Skeletal muscle satellite cell (primary cell): Measurements from ENCODE around the gene TRPM1.
"Not testable (repeated sequence)": the region's sequence is repeated elsewhere in the genome, so short reads cannot be mapped to it uniquely, and the experiment has no call there.

ENCODE experiments used
- H3K27me3 ChIP-seq: 2 replicates; pipeline ENCODE4 v1.7.0; 2013; ENCODE audit warnings: low read length; ENCODE audit not compliant: control insufficient read depth, insufficient read depth
- H3K36me3 ChIP-seq: 2 replicates; pipeline ENCODE4 v1.7.0; 2013; ENCODE audit warnings: mild to moderate bottlenecking, control low read depth, low read length; ENCODE audit not compliant: insufficient read depth
- H3K4me1 ChIP-seq: 2 replicates; pipeline ENCODE4 v1.7.0; 2013; ENCODE audit warnings: low read length; ENCODE audit not compliant: control insufficient read depth, insufficient read depth
- H3K4me2 ChIP-seq: 2 replicates; pipeline ENCODE4 v1.7.0; 2013; ENCODE audit warnings: mild to moderate bottlenecking, low read length
- H3K4me3 ChIP-seq: 2 replicates; pipeline ENCODE4 v1.7.0; 2013; ENCODE audit warnings: low read length
- H3K9ac ChIP-seq: 2 replicates; pipeline ENCODE4 v1.7.0; 2013; ENCODE audit warnings: mild to moderate bottlenecking, low read depth, low read length, moderate library complexity
- H3K9me3 ChIP-seq: replicated peaks from 2 replicates; pipeline ENCODE4 v1.7.0; 2013; ENCODE audit warnings: mild to moderate bottlenecking, control low read depth, low read length

The TRPM1 gene

DNA sequence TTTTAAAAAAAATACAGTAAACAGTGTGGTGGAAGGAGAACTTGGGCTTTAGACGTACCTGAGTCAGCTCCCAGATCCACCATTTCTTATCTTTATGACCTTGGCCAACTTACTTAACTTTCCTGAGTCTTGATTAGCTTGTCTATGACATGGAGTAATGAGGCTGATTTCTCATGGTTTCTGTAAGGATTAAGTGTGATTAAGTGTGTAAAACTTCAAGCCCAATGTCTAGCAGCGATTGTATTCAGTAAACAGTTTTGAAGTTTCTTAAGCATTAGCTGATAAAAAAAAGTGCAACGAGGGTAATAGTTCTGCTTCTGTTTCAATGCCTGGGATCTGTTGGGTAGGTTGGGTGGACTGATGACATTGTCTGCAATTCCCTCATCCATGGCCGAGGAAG lies 10.8 kb downstream of the TRPM1 start:
- Histone ChIP-seq H3K4me2 (no peak overlapping the region), H3K4me3 (no peak overlapping the region), H3K27me3 (no peaks in the 10 kb centered on the region), H3K36me3 (no peaks in the 10 kb centered on the region), H3K9me3 (peaks cover 2% of the 10 kb centered on the region), H3K9ac (no peak overlapping the region), H3K4me1 (peaks cover 5% of the 10 kb centered on the region)

DNA sequence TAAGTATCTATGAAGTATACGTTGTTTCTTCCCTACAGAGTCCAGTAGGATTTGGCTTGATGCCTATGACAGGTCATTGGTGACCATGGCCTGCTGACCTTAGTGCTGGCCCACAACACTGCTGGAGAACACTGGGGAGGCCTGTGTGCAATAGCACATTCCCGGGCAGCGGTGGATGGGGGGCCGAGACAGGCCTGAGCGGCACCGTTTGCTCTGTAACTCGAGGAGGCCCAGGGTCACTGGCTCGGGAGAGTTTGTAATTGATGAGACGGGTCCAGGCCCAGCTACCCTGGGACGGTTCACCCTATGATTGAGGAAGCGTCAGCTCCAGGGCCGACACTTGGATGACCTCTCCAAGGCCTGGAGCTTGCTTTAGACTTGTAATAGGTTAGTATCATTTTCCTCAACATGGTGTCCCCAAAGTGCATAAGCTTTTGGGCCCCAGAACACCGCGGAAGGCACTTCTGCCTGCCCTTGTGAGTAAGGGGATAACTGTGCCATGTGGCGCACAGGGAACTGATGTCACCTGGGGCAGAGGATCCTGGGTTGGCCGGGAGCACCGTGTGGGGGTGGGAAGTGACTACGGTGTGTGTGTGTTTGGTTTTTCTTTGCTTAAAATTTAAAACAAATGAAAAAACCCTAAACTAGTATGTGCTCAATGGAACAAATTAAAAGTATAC lies 12.0 kb downstream of the TRPM1 start:
- Histone ChIP-seq H3K4me1 (peaks cover 5% of the 10 kb centered on the region), H3K27me3 (no peaks in the 10 kb centered on the region), H3K36me3 (no peaks in the 10 kb centered on the region), H3K9me3 (peaks cover 2% of the 10 kb centered on the region), H3K4me3 (no peak overlapping the region), H3K9ac (no peak overlapping the region), H3K4me2 (no peak overlapping the region)

DNA sequence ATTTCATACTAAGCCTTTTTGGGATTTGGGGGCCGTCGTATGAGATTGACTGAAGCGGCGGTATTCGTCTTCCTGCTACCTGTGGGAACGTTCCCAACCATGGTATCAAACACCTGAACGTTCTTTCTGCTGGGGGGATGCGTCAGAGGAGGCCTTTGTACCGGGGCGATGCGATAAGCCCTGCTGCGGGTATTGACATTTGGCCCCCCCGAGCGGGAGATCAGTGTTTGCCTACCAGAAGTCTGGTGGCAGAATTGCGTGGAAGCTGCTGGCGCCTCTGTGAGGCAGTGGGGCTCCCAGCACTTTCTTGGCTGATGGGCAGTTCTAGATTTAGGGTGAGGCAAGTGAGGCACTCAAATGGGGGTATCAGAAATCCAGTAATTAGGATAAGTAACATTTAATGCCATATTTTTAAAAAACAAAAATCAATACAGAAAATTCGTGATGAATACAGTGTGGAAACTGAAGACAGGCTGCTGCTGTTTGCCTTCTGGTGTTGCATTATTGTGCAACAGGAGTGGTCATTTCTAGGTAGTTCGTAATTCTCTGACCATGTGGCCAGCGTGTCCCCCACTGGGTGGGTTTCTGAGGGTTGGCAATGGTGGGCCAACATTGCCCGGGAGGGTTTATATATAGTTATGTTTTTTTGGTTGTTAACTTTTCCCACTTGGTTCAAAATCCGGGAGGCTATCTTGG lies 12.7 kb downstream of the TRPM1 start:
- Histone ChIP-seq H3K36me3 (no peaks in the 10 kb centered on the region), H3K9ac (no peak overlapping the region), H3K4me3 (no peak overlapping the region), H3K4me2 (no peak overlapping the region), H3K9me3 (peaks cover 2% of the 10 kb centered on the region), H3K4me1 (peaks cover 5% of the 10 kb centered on the region), H3K27me3 (peaks cover under 1% of the 10 kb centered on the region)

DNA sequence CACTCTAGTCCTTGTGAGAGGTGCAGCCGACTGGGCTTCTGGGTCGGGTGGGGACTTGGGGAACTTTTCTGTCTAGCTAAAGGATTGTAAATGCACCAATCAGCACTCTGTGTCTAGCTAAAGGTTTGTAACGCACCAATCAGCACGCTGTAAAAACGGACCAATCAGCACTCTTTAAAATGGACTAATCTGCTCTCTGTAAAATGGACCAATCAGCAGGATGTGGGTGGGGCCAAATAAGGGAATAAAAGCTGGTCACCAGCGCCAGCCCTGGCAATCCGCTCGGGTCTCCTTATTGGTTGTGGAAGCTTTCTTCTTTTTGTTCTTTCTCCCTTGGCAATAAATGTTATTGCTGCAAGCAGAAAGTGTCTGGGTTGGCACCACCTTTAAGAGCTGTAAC lies 13.5 kb downstream of the TRPM1 start:
- not testable (repeated sequence) for H3K4me2 ChIP-seq, H3K9ac ChIP-seq, H3K36me3 ChIP-seq, H3K9me3 ChIP-seq, H3K27me3 ChIP-seq, H3K4me1 ChIP-seq, H3K4me3 ChIP-seq

DNA sequence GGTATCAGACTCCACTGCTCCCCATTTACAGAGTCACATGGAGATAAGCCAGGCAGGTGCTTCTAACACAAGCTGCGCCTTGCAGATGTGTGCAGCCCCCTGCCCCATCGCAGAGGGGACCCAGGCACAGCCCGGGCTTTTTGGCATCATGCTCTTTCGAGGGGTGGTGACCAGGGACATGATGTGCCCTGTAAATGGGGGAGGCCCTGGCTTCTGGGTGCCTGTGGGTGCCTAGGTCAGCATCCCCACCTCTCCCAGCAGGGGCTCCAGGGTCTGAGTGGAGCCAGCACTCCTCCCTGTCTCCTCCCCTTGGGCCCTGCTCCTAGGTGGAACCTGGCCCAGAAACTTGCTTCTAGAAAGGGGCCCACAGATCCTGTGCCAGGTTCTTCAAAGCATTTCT lies 15.2 kb downstream of the TRPM1 start:
- H3K4me1 ChIP-seq: peaks cover 3% of the 10 kb centered on the region
- no peak overlapping the region for H3K4me3 ChIP-seq
- H3K36me3 ChIP-seq: no peaks in the 10 kb centered on the region
- H3K9me3 ChIP-seq: peaks cover 2% of the 10 kb centered on the region
- no peak overlapping the region for H3K4me2 ChIP-seq
- H3K27me3 ChIP-seq: peaks cover 10% of the 10 kb centered on the region
- H3K9ac ChIP-seq: no peak overlapping the region

DNA sequence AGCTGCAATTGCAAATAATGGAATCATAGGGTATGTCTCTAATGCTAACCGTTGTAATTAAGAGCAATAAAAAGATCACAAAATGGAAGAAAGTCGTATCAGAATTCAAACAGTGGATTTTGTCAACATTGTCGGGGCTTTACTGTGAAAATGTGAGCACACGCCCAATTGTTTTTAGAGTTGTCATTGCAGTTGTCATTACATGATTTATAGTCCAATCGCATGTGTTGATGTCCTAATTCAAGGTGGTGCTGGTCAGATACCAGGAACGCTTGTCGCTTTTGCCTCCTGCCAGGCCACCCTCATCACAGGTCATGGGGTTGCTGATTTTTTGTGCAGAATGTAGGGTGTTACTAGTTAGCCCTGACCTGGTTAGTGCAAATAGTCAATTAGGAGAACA lies 16.2 kb downstream of the TRPM1 start:
- H3K4me1 ChIP-seq: peaks cover 4% of the 10 kb centered on the region
- H3K9ac ChIP-seq: no peak overlapping the region
- peaks cover 15% of the 10 kb centered on the region for H3K27me3 ChIP-seq
- no peak overlapping the region for H3K4me2 ChIP-seq
- H3K9me3 ChIP-seq: peaks cover 2% of the 10 kb centered on the region
- H3K4me3 ChIP-seq: no peak overlapping the region
- no peaks in the 10 kb centered on the region for H3K36me3 ChIP-seq

DNA sequence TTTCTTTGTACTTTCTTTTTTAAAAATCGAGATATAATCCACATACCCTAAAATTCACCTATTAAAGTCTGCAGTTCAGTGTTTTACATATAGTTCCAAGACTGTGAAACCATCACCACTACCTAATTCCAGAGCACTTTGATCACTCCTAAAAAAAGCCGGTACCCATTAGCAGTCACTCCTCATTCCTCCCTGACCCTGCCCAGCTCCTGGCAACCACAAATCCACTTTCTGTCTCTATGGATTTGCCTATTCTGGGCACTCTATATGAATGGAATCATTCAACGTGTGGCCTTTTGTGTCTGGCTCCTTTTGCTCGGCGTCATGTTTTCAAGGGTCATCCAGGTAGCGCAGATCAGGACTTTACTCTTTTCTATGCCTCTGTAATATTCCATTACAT lies 17.3 kb downstream of the TRPM1 start:
- peaks cover 2% of the 10 kb centered on the region for H3K9me3 ChIP-seq
- H3K36me3 ChIP-seq: no peaks in the 10 kb centered on the region
- no peak overlapping the region for H3K4me3 ChIP-seq
- H3K4me1 ChIP-seq: peaks cover 4% of the 10 kb centered on the region
- no peak overlapping the region for H3K9ac ChIP-seq
- no peak overlapping the region for H3K4me2 ChIP-seq
- peaks cover 15% of the 10 kb centered on the region for H3K27me3 ChIP-seq

DNA sequence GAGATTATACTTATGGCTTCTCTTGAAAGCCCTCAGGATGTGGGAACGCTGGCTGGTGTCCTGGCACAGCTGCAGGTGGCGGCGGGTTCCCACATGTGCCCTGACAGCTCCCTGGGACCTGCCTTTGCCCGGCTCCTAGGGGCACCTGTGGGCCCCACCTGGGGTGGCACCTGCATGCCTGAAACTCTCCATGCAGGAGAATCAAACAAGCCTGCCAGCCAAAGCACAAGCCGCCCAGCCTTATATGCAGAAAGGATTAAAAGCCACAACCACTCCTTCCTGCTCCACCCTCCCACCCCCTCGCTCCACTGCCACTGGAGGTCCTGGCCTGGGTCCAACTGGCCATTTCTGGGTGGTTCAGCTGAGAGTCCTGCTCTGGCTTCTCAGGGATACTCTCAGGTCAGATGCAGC lies 18.1 kb downstream of the TRPM1 start:
- no peak overlapping the region for H3K4me2 ChIP-seq
- H3K4me1 ChIP-seq: peaks cover 4% of the 10 kb centered on the region
- H3K27me3 ChIP-seq: peaks cover 20% of the 10 kb centered on the region
- no peak overlapping the region for H3K9ac ChIP-seq
- H3K9me3 ChIP-seq: peaks cover 2% of the 10 kb centered on the region
- no peaks in the 10 kb centered on the region for H3K36me3 ChIP-seq
- H3K4me3 ChIP-seq: no peak overlapping the region

DNA sequence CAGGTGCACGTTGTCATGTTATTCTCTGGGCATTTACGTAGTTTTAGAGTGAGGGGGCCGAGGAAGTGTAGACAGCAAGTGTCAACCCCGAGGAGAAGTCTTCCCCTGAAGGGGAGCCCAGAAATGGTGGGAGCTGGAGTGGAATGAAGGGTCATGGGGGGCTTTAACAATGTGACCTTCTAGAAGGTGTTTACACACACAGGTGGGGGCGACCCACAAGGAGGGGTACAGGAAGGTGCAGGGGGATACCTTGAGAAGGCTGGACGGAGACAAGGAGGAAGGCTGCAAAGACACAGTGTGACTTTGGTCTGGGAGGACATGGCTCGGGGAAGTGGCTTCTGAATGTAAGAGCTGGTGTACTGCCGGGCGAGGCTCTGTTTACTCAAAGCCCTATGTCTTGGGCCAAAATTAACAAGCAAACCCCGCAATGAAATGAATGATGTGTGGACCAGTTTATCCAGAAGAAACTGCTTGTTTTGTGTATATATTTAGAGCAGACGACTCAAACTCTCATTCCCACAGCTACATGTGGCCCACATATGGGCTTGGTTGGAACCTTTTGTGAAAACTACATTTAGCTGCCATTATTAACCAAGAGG lies 18.7 kb downstream of the TRPM1 start:
- Histone ChIP-seq H3K4me1 (peaks cover 4% of the 10 kb centered on the region), H3K27me3 (peaks cover 25% of the 10 kb centered on the region), H3K36me3 (no peaks in the 10 kb centered on the region), H3K4me2 (no peak overlapping the region), H3K9me3 (peaks cover 2% of the 10 kb centered on the region), H3K4me3 (no peak overlapping the region), H3K9ac (no peak overlapping the region)

DNA sequence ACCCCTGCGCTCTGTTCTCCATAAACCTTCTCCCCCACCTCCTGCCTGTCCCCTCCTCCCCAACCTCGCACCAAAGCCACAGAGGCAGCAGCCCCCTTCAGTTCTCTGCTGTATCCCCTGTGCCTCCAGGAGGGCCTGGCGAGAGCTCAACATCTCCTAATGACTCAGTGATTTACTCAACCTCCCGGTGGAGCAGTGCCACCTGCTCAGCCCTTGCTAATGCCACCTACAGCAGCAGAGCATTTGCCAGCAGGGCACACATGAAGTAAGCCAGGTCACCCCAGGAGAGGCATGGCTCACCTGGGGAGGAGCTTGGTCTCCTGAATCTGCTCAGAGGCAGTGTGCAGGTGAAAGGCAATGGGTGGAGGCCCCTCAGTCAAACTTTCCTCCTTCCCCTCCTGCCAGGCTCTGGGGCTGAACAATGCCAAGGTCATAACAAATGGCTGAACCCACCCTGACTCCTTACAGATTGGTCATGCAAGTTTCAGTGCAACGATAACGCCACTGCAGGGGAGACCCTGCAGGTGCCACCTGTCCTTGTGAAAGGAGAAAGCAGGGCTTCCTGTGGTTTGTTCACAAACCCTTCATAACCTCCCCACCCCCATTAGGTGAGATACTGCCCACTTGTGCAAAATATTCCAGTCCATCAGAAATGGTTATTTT lies 19.8 kb downstream of the TRPM1 start:
- H3K4me1 ChIP-seq: peaks cover 4% of the 10 kb centered on the region
- no peak overlapping the region for H3K9ac ChIP-seq
- no peak overlapping the region for H3K4me2 ChIP-seq
- H3K4me3 ChIP-seq: no peak overlapping the region
- no peaks in the 10 kb centered on the region for H3K9me3 ChIP-seq
- H3K27me3 ChIP-seq: peaks cover 36% of the 10 kb centered on the region
- H3K36me3 ChIP-seq: no peaks in the 10 kb centered on the region

DNA sequence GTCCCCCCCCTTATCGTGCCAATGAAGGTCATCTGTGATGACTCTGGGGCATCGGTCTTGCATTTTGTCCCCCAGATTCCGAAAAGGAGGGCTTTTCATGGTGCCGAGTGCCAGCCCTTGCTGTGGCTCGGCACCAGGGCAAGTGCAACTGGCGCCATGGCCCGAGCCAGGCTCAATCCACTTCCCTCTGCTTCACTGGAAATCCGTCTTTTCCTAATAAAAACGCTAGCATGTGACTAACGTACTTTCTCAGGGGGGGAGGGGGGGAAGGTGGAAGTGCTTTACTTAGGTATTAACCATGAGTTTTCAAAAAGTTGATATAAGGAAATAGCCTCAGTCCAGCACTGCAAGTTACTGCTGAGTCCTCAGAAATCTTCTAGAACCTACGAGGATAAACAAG lies 20.5 kb downstream of the TRPM1 start:
- Histone ChIP-seq H3K4me3 (peak overlapping the region; percentile 61), H3K9me3 (no peaks in the 10 kb centered on the region), H3K4me1 (peaks cover 4% of the 10 kb centered on the region), H3K36me3 (no peaks in the 10 kb centered on the region), H3K4me2 (peak overlapping the region; percentile 77), H3K9ac (no peak overlapping the region), H3K27me3 (peaks cover 42% of the 10 kb centered on the region)
